ENCODE results near the gene AQP2. TPM values are rescaled to one million over a fixed set of nuclear protein-coding genes. Genes with fewer than 3 reads are reported as not detected.

The AQP2 gene
- total and polyA plus RNA-seq, 4 donors = not detected

- no peaks in the 10 kb centered on the region for H3K27me3 ChIP-seq (ENCODE audit: control insufficient read depth in 3 of 3, insufficient read depth in 3 of 3, low read length in 2 of 3)
- DNase-seq (no peak), ATAC-seq (ENCODE audit: insufficient read depth, low FRiP score) (no peak)
- H3K4me1 ChIP-seq (ENCODE audit: control insufficient read depth in 5 of 5, insufficient read depth in 5 of 5, low read length in 5 of 5) = peaks cover 0 to 5% (median 0%) of the 10 kb centered on the region in 5 donors
- H3K36me3 ChIP-seq (ENCODE audit: control insufficient read depth in 4 of 4, insufficient read depth in 4 of 4, low read length in 4 of 4) = no peaks in the 10 kb centered on the region
- no peak overlapping the region for H3K4me3 ChIP-seq
- H3K9me3 ChIP-seq (ENCODE audit: control insufficient read depth in 4 of 4, insufficient read depth in 3 of 4, low read length in 3 of 4) = no peaks in the 10 kb centered on the region
- TF ChIP-seq, protein P1, sequence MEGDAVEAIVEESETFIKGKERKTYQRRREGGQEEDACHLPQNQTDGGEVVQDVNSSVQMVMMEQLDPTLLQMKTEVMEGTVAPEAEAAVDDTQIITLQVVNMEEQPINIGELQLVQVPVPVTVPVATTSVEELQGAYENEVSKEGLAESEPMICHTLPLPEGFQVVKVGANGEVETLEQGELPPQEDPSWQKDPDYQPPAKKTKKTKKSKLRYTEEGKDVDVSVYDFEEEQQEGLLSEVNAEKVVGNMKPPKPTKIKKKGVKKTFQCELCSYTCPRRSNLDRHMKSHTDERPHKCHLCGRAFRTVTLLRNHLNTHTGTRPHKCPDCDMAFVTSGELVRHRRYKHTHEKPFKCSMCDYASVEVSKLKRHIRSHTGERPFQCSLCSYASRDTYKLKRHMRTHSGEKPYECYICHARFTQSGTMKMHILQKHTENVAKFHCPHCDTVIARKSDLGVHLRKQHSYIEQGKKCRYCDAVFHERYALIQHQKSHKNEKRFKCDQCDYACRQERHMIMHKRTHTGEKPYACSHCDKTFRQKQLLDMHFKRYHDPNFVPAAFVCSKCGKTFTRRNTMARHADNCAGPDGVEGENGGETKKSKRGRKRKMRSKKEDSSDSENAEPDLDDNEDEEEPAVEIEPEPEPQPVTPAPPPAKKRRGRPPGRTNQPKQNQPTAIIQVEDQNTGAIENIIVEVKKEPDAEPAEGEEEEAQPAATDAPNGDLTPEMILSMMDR (IDR thresholded peaks at IDR 0.05; ENCODE audit: control extremely low read depth, extremely low read depth) = no peak
- H3K27ac ChIP-seq (ENCODE audit: low read depth in 1 of 2, low read length in 1 of 2) = no peak overlapping the region
- WGBS, 2 donors = 81 to 82% methylated on average over 8 of the region's 8 CpGs
- no peak overlapping the region for H3K9ac ChIP-seq (ENCODE audit: insufficient read depth in 1 of 2, low read length in 2 of 2)
Observed at GRCh38 chr12:49937639-49938300, 12.8 kb upstream of the AQP2 start.

DNA sequence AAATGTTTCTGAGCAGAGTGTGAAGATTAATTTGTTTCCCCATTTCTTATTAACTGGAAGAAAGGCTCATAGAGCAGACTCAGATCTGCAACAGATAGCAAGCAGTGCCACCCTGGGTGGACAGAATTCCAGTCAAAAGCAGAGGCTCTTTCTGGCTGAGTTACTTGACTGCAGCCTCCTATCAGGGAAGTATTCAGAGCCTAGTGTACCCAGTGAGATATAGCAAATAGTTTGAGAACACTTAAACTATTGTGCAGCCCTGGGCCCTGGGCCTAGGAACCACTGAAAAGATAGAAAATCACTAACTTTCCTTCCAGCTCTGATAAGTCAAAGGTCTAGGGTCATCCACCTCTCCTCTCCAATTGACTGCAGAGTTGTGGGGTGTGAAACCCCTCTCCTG, 11.2 kb upstream of the AQP2 start:
- TF ChIP-seq, protein P1 (IDR thresholded peaks at IDR 0.05; ENCODE audit: control extremely low read depth, extremely low read depth) = no peak
- peak in 1 of 3 donors; percentile 34 for DNase-seq
- Histone ChIP-seq H3K9ac (ENCODE audit: insufficient read depth in 1 of 2, low read length in 2 of 2) (no peak overlapping the region), H3K9me3 (ENCODE audit: control insufficient read depth in 4 of 4, insufficient read depth in 3 of 4, low read length in 3 of 4) (no peaks in the 10 kb centered on the region), H3K36me3 (ENCODE audit: control insufficient read depth in 4 of 4, insufficient read depth in 4 of 4, low read length in 4 of 4) (no peaks in the 10 kb centered on the region), H3K4me3 (no peak overlapping the region), H3K4me1 (ENCODE audit: control insufficient read depth in 5 of 5, insufficient read depth in 5 of 5, low read length in 5 of 5) (peaks cover 0 to 10% (median 0%) of the 10 kb centered on the region in 5 donors), H3K27me3 (ENCODE audit: control insufficient read depth in 3 of 3, insufficient read depth in 3 of 3, low read length in 2 of 3) (no peaks in the 10 kb centered on the region), H3K27ac (ENCODE audit: low read depth in 1 of 2, low read length in 1 of 2) (no peak overlapping the region)
- ATAC-seq (ENCODE audit: insufficient read depth, low FRiP score) = no peak

DNA sequence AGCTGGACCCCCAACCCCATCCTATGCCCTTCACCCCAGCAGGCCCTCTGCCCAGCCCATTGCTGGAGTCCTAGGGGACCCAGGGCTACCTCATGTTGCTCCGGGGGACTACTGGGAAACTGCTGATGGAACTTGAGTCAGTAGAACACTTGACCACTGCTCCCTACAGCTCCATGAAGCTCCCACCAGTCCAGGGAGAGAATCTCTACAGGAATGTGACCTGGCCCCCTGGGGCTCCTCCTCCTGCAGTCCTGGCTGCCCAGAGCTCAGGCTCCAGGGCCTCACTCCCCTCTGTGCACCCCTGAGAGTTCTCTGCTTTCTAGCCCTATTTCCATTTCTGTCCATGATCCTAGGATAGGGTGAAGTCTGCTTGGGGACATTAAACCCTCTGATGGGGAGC, 10.8 kb upstream of the AQP2 start:
- Histone ChIP-seq H3K4me1 (ENCODE audit: control insufficient read depth in 5 of 5, insufficient read depth in 5 of 5, low read length in 5 of 5) (peaks cover 0 to 10% (median 0%) of the 10 kb centered on the region in 5 donors), H3K9ac (ENCODE audit: insufficient read depth in 1 of 2, low read length in 2 of 2) (no peak overlapping the region), H3K9me3 (ENCODE audit: control insufficient read depth in 4 of 4, insufficient read depth in 3 of 4, low read length in 3 of 4) (no peaks in the 10 kb centered on the region), H3K4me3 (no peak overlapping the region), H3K36me3 (ENCODE audit: control insufficient read depth in 4 of 4, insufficient read depth in 4 of 4, low read length in 4 of 4) (no peaks in the 10 kb centered on the region), H3K27ac (ENCODE audit: low read depth in 1 of 2, low read length in 1 of 2) (no peak overlapping the region), H3K27me3 (ENCODE audit: control insufficient read depth in 3 of 3, insufficient read depth in 3 of 3, low read length in 2 of 3) (peaks cover 0 to 3% (median 0%) of the 10 kb centered on the region in 3 donors)
- 89 to 92% methylated on average over 1 of the region's 1 CpG for WGBS, 2 donors
- no peak for DNase-seq
- TF ChIP-seq, protein P1 (IDR thresholded peaks at IDR 0.05; ENCODE audit: control extremely low read depth, extremely low read depth) = no peak
- no peak for ATAC-seq (ENCODE audit: insufficient read depth, low FRiP score)

All from lung (tissue), 12 donors.